ENCODE results near the gene SLC22A23. TPM values are rescaled to one million over a fixed set of nuclear protein-coding genes. Genes with fewer than 3 reads are reported as not detected.

Gene SLC22A23
- total and polyA plus RNA-seq, 2 of the 4 experiments (the other 2 are of a cell fraction), result 0.72 to 1.6 TPM

DNA sequence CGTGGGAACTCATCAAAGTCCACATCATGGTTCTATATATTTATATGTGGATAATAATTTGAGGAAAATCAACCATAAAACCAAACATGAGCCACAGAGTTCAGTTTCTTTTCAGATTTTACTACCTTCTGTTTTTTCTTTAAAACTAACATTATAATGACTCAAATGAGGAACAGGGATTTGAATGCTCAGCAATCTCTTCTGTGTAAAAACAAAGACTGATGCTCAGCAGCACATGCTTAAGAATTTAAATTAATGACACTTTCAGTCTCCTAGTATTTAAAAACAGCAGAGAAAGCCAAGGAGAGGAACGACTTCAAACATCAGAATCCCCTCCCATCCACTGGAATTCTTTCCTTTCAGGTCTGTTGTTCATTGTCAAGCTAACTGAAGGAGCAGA, 125.4 kb downstream of the SLC22A23 start:
- H3K56ac ChIP-seq (ENCODE audit: extremely low read depth, insufficient read depth, low read length), result no peak overlapping the region
- ChIA-PET POLR2A (ENCODE audit: unreplicated experiment) (no interaction called here), CTCF (no interaction called here)
- H2BK15ac ChIP-seq (ENCODE audit: low read depth, low read length), result no peak overlapping the region
- H3K4me1 ChIP-seq (ENCODE audit: control insufficient read depth, insufficient read depth, low read length), result no peaks in the 10 kb centered on the region
- H3K9me1 ChIP-seq (ENCODE audit: insufficient read depth, low read length), result no peaks in the 10 kb centered on the region
- H2BK20ac ChIP-seq (ENCODE audit: low read depth, low read length), result no peak overlapping the region
- no peak overlapping the region for H4K8ac ChIP-seq (ENCODE audit: low read depth in 2 of 2, low read length in 2 of 2)
- no peak overlapping the region for H3K14ac ChIP-seq (replicated peaks; ENCODE audit: low read depth, low read length)
- no peak overlapping the region for H4K5ac ChIP-seq (ENCODE audit: low read depth, low read length)
- H3K4me2 ChIP-seq (ENCODE audit: low read depth, low read length), result no peak overlapping the region
- no peak overlapping the region for H4K91ac ChIP-seq (ENCODE audit: insufficient read depth, low read depth, low read length)
- DNase-seq (no peak), ATAC-seq (ENCODE audit: low read depth) (no peak)
- no peaks in the 10 kb centered on the region for H3K79me1 ChIP-seq (ENCODE audit: low read depth in 1 of 2, low read length in 2 of 2)
- no peaks in the 10 kb centered on the region for H3K36me3 ChIP-seq (ENCODE audit: control insufficient read depth, insufficient read depth, low read length)
- H2AK5ac ChIP-seq (ENCODE audit: low read depth, low read length), result no peak overlapping the region
- no peak overlapping the region for H3K27ac ChIP-seq (ENCODE audit: insufficient read depth, low read length)
- H3K4ac ChIP-seq (ENCODE audit: low read depth, low read length), result no peak overlapping the region
- H2BK120ac ChIP-seq (ENCODE audit: low read depth, low read length), result no peak overlapping the region
- H3K9me3 ChIP-seq (ENCODE audit: control insufficient read depth, insufficient read depth, low read length), result no peaks in the 10 kb centered on the region
- intact Hi-C loops (cut with micrococcal nuclease) (no loop called here), dilution Hi-C loops (cut with HindIII; ENCODE audit: low sequenced_read_pairs, unreplicated experiment) (no loop called here), in situ Hi-C loops (cut with MboI; ENCODE audit: low sequenced_read_pairs) (no loop called here)
- no peak overlapping the region for H3K18ac ChIP-seq (ENCODE audit: low read depth, low read length)
- no TSS peak for BruUV-seq (replicated peaks)
- WGBS, 2 experiments (ENCODE audit: extremely low coverage in 2 of 2, insufficient read length in 1 of 2), result no CpG with 5 or more reads among the region's 2 CpGs
- TF ChIP-seq POLR2A (IDR thresholded peaks at IDR 0.05; ENCODE audit: low read depth, low read length) (no peak), NFE2L2 (IDR thresholded peaks at IDR 0.05; ENCODE audit: low read depth, low read length) (no peak), CEBPB (IDR thresholded peaks at IDR 0.05; ENCODE audit: low read depth, low read length) (no peak), RFX5 (IDR thresholded peaks at IDR 0.05; ENCODE audit: low read depth, low read length) (no peak), RAD21 (IDR thresholded peaks at IDR 0.05; ENCODE audit: low read length) (no peak), SMC3 (IDR thresholded peaks at IDR 0.05; ENCODE audit: low read depth, low read length) (no peak), CHD1 (IDR thresholded peaks at IDR 0.05; ENCODE audit: low read depth, low read length) (no peak), BHLHE40 (IDR thresholded peaks at IDR 0.05; ENCODE audit: low read depth, low read length) (no peak), MXI1 (IDR thresholded peaks at IDR 0.05; ENCODE audit: borderline replicate concordance, low read depth, low read length) (no peak)
- TF ChIP-seq, protein P1, sequence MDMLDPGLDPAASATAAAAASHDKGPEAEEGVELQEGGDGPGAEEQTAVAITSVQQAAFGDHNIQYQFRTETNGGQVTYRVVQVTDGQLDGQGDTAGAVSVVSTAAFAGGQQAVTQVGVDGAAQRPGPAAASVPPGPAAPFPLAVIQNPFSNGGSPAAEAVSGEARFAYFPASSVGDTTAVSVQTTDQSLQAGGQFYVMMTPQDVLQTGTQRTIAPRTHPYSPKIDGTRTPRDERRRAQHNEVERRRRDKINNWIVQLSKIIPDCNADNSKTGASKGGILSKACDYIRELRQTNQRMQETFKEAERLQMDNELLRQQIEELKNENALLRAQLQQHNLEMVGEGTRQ (IDR thresholded peaks at IDR 0.05; ENCODE audit: low read depth, low read length), result no peak
- TF ChIP-seq, protein P2, sequence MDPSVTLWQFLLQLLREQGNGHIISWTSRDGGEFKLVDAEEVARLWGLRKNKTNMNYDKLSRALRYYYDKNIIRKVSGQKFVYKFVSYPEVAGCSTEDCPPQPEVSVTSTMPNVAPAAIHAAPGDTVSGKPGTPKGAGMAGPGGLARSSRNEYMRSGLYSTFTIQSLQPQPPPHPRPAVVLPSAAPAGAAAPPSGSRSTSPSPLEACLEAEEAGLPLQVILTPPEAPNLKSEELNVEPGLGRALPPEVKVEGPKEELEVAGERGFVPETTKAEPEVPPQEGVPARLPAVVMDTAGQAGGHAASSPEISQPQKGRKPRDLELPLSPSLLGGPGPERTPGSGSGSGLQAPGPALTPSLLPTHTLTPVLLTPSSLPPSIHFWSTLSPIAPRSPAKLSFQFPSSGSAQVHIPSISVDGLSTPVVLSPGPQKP (IDR thresholded peaks at IDR 0.05; ENCODE audit: borderline replicate concordance, low read depth, low read length), result no peak
- TF ChIP-seq, protein P3, sequence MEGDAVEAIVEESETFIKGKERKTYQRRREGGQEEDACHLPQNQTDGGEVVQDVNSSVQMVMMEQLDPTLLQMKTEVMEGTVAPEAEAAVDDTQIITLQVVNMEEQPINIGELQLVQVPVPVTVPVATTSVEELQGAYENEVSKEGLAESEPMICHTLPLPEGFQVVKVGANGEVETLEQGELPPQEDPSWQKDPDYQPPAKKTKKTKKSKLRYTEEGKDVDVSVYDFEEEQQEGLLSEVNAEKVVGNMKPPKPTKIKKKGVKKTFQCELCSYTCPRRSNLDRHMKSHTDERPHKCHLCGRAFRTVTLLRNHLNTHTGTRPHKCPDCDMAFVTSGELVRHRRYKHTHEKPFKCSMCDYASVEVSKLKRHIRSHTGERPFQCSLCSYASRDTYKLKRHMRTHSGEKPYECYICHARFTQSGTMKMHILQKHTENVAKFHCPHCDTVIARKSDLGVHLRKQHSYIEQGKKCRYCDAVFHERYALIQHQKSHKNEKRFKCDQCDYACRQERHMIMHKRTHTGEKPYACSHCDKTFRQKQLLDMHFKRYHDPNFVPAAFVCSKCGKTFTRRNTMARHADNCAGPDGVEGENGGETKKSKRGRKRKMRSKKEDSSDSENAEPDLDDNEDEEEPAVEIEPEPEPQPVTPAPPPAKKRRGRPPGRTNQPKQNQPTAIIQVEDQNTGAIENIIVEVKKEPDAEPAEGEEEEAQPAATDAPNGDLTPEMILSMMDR (conservative IDR thresholded peaks at IDR 0.05; ENCODE audit: low read depth, low read length), result no peak
- no peak overlapping the region for H3K4me3 ChIP-seq (ENCODE audit: insufficient read depth, low read depth, low read length)
- peaks cover 20% of the 10 kb centered on the region for H3K27me3 ChIP-seq (ENCODE audit: control insufficient read depth, insufficient read depth, low read length)
- no peak overlapping the region for H2AK9ac ChIP-seq (replicated peaks; ENCODE audit: low read depth, low read length, poor library complexity)
- H3K23ac ChIP-seq (ENCODE audit: low read depth, low read length), result no peak overlapping the region
- no peak overlapping the region for H2BK5ac ChIP-seq (ENCODE audit: low read depth, low read length, poor library complexity, severe bottlenecking)
- H3K9ac ChIP-seq (ENCODE audit: low read depth, low read length), result no peak overlapping the region
- H2AFZ ChIP-seq (replicated peaks; ENCODE audit: low read length, poor library complexity), result no peak overlapping the region
- no peaks in the 10 kb centered on the region for H4K20me1 ChIP-seq (ENCODE audit: insufficient read depth, low read length)
